Retinal pigment epithelial cell (primary cell): Measurements from ENCODE around the gene KIAA0232.

ENCODE experiments used
- DNase-seq: peaks from one replicate; pipeline ENCODE4 v3.0.0-alpha.2; 2010; ENCODE audit warnings: low read depth
- H3K4me3 ChIP-seq: 2 replicates; pipeline ENCODE4 v1.5.1; 2011; ENCODE audit warnings: mild to moderate bottlenecking, low read length, control low read depth, moderate library complexity
- TF ChIP-seq, protein P1 (sequence below): conservative IDR thresholded peaks from 2 replicates; pipeline ENCODE4 v1.5.1; 2011; ENCODE audit warnings: low read depth, low read length, control low read depth, inconsistent platforms

The KIAA0232 gene, protein sequence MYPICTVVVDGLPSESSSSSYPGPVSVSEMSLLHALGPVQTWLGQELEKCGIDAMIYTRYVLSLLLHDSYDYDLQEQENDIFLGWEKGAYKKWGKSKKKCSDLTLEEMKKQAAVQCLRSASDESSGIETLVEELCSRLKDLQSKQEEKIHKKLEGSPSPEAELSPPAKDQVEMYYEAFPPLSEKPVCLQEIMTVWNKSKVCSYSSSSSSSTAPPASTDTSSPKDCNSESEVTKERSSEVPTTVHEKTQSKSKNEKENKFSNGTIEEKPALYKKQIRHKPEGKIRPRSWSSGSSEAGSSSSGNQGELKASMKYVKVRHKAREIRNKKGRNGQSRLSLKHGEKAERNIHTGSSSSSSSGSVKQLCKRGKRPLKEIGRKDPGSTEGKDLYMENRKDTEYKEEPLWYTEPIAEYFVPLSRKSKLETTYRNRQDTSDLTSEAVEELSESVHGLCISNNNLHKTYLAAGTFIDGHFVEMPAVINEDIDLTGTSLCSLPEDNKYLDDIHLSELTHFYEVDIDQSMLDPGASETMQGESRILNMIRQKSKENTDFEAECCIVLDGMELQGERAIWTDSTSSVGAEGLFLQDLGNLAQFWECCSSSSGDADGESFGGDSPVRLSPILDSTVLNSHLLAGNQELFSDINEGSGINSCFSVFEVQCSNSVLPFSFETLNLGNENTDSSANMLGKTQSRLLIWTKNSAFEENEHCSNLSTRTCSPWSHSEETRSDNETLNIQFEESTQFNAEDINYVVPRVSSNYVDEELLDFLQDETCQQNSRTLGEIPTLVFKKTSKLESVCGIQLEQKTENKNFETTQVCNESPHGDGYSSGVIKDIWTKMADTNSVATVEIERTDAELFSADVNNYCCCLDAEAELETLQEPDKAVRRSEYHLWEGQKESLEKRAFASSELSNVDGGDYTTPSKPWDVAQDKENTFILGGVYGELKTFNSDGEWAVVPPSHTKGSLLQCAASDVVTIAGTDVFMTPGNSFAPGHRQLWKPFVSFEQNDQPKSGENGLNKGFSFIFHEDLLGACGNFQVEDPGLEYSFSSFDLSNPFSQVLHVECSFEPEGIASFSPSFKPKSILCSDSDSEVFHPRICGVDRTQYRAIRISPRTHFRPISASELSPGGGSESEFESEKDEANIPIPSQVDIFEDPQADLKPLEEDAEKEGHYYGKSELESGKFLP (N-terminal part only)

DNA sequence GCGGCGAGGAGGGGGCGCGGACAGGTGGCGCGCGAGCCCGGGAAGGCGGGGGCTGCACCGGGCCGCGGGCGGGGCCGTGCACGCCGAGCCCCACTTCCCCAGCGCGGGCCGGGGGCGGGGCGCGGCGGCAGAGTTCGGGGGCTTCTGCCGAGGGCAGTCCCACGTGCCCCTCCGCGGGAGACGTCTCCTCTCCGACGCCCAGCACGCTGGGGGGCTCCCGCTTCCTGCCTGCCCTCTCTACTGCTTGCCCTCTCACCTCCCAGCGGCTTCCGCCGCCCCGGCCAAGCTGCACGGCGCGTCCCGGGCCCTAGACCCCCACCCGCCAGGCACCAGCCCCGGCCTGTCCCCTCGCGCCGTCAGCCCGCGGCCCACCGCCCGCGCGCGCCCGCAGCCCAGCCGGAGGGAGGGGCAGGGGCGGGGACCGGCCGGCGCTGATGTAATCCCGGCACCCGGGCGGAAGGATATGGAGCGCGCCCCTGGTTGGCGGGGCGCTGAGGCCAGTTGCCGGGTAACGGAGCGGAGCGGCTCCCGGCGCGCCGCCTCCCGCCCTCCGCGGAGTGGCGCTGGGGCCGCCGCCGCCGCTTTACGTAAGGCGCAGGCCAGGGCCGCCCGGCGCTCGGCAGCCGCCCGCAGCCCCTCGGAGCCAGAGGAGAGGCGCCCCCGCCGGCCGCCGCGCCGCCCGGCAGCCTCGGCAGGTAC lies at the start of gene KIAA0232:
KIAA0232 (plus strand) TSS at position 581 of the 699 bp plus-strand sequence. CDS start 41,727 bp downstream, outside the sequence.
- DNase-seq, result peak; percentile 81
- TF ChIP-seq, protein P1, sequence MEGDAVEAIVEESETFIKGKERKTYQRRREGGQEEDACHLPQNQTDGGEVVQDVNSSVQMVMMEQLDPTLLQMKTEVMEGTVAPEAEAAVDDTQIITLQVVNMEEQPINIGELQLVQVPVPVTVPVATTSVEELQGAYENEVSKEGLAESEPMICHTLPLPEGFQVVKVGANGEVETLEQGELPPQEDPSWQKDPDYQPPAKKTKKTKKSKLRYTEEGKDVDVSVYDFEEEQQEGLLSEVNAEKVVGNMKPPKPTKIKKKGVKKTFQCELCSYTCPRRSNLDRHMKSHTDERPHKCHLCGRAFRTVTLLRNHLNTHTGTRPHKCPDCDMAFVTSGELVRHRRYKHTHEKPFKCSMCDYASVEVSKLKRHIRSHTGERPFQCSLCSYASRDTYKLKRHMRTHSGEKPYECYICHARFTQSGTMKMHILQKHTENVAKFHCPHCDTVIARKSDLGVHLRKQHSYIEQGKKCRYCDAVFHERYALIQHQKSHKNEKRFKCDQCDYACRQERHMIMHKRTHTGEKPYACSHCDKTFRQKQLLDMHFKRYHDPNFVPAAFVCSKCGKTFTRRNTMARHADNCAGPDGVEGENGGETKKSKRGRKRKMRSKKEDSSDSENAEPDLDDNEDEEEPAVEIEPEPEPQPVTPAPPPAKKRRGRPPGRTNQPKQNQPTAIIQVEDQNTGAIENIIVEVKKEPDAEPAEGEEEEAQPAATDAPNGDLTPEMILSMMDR, result no peak

DNA sequence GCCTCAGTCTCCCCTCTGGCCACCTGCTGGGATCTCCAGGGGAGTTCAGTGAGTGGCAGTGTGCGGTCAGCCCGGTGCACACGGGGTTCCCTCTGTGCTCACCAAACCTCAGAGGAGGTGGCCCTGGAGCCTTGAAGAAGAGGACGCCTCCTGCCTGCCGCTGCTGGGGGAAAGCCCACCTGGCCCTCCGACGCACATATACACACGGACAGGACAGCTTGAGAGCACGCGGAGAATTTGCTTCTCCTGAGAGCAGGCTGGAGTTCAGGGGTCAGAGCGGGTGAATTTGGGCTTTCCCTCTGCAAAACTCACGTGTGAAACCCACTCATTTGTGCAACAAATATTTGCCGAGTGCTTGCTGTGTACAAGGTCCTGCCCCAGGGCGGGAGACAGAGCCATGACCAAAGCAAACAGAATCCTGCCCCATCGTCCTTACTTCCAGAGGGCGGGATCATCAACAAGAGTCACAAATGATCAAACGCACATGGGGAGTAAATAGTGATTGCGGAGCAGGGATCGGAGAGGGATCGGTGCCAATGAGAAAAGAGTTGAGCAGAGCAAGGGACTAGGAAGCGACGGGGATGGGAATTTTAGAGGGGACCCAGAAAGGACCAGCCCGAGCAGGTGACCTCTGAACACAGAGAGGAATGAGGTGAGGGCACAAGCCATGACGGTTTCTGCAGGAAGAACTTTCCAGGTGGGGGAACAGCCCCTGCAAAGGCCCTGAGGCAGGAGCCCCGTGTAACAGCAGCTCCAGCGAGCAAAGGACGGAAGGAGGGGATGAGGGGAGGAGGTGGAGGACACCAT lies 49.0 kb upstream of the KIAA0232 start:
- TF ChIP-seq, protein P1, result no peak
- DNase-seq, result no peak
- H3K4me3 ChIP-seq, result no peak overlapping the region

More for the DNA sequence above, at the start of gene KIAA0232:
- H3K4me3 ChIP-seq, result peak within 1 kb of the TSS; percentile 82

DNA sequence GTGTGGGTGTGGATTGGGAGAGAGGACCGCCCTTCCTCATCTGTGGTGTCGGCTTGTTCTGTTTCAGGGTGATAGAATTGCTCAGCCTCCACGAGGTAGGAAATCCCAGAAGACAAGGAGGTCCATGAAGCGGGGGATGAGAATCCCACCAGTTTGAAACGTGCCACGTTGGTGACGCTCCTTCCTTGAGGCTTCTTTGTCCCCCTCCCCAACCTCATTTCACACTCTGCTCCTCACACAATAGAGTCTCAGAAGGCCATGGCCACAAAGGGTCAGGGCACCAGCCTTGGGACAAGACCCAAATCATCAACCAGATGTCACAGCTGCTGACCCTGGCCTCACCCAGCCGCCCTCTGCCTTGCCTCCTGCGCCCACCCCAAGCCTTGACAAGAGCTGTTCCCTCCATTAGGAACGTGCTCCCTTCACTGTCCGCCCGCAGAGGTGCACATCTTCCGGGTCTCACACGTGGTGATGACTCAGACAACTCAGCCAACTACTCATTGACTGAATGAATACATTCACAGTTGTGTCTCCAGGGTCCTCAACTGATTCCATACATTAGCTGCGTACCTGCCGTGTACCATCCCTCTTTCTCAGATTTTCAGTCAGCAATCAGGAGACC lies 48.3 kb upstream of the KIAA0232 start:
- TF ChIP-seq, protein P1, result no peak
- DNase-seq, result no peak
- H3K4me3 ChIP-seq, result no peak overlapping the region

DNA sequence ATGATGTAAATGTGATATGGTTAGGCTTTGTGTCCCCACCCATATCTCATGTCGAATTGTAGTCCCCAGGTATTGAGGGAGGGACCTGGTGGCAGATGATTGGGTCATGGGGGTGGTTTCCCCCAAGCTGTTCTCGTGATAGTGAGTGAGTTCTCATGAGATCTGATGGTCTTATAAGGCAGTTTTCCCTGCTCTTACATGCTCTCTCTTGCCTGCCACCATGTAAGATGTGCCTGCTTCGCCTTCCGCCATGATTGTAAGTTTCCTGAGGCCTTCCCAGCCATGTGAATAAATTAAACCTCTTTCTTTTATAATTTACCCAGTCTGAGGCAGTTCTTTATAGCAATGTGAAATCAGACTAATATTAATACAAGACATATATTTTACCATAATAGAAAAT lies 42.6 kb upstream of the KIAA0232 start:
- TF ChIP-seq, protein P1, result no peak
- no peak for DNase-seq
- H3K4me3 ChIP-seq, result no peak overlapping the region

DNA sequence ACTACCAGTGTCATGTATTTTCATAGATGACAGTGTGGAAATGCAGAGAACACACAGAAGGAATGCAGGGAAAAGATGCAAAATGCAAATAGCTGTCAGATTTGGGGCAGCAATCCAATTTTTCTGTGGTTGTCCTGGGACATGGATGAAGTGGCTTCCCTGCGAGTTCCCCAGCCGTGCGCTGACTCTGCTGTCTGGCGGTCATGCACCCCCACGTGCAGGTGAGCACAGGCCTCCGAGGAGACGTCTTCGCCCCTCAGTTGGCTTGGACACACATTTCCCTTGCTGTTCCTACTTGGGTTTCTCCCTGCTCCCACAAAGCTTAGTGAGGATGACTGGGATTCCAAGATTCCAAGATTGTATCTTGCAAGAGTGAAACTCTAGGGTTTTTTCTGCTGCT lies 42.2 kb upstream of the KIAA0232 start:
- DNase-seq, result no peak
- H3K4me3 ChIP-seq, result no peak overlapping the region
- TF ChIP-seq, protein P1, result no peak
